Measurements from ENCODE around the gene SFSWAP. TPM values are rescaled to one million over a fixed set of nuclear protein-coding genes. Genes with fewer than 3 reads are reported as not detected.
"Not testable (repeated sequence)": the region's sequence is repeated elsewhere in the genome, so short reads cannot be mapped to it uniquely, and the experiment has no call there.

The SFSWAP gene
- 48.1 TPM for polyA plus RNA-seq (2013, experiment 1 of 2)
- polyA plus RNA-seq (2013, experiment 2 of 2): 50.5 TPM

- H2BK120ac ChIP-seq (ENCODE audit: low read depth, low read length): no peak within 1 kb of the TSS
- peak within 1 kb of the TSS; percentile 87 to 99 for H3K4me3 ChIP-seq (ENCODE audit: low read length in 2 of 2)
- no CpG with 5 or more reads among the region's 90 CpGs for WGBS, 2 donors (ENCODE audit: extremely low coverage in 2 of 2, insufficient read length in 2 of 2, insufficient replicate concordance in 1 of 2)
- peak within 1 kb of the TSS; percentile 99 for H3K18ac ChIP-seq (ENCODE audit: low read length)
- peaks cover 9 to 11% of the 10 kb centered on the region in 2 donors for H3K4me1 ChIP-seq (ENCODE audit: control insufficient read depth in 2 of 2, insufficient read depth in 1 of 2, low read depth in 1 of 2, low read length in 2 of 2)
- H2AFZ ChIP-seq (ENCODE audit: low read length): peak within 1 kb of the TSS; percentile 96
- peak within 1 kb of the TSS; percentile 96 for H3K9ac ChIP-seq (ENCODE audit: low read depth, low read length, poor library complexity)
- peaks cover 6% of the 10 kb centered on the region for H3K79me1 ChIP-seq (ENCODE audit: low read depth, low read length)
- H3K27ac ChIP-seq (replicated peaks; ENCODE audit: low read length): peak within 1 kb of the TSS; percentile 62
- H3K23ac ChIP-seq (ENCODE audit: low read depth, low read length, poor library complexity): peak within 1 kb of the TSS; percentile 83
- H3K36me3 ChIP-seq (replicated peaks in 1 of 2; ENCODE audit: control insufficient read depth in 2 of 2, insufficient read depth in 2 of 2, low read length in 2 of 2): peaks cover 9 to 28% of the 10 kb centered on the region in 2 donors
- peak within 1 kb of the TSS; percentile 90 for H2AK5ac ChIP-seq (ENCODE audit: low read depth, low read length)
- DNase-seq (ENCODE audit: low spot score): peak; percentile 79
- peak within 1 kb of the TSS; percentile 24 for H4K91ac ChIP-seq (ENCODE audit: low read depth, low read length, poor library complexity)
- peak within 1 kb of the TSS; percentile 75 for H2BK5ac ChIP-seq (ENCODE audit: low read length)
- H3K9me3 ChIP-seq (replicated peaks in 1 of 2; ENCODE audit: control insufficient read depth in 2 of 2, insufficient read depth in 1 of 2, low read depth in 1 of 2, low read length in 2 of 2): peaks cover 0 to 11% of the 10 kb centered on the region in 2 donors
- H4K8ac ChIP-seq (ENCODE audit: low read depth, low read length): peak within 1 kb of the TSS; percentile 99
- H3K4ac ChIP-seq (ENCODE audit: low read length): no peak within 1 kb of the TSS
- no peaks in the 10 kb centered on the region for H3K27me3 ChIP-seq (ENCODE audit: control insufficient read depth in 3 of 3, insufficient read depth in 3 of 3, low read depth in 1 of 3, low read length in 3 of 3)
- H2BK15ac ChIP-seq (ENCODE audit: low read length): no peak within 1 kb of the TSS
- peak within 1 kb of the TSS; percentile 97 for H3K4me2 ChIP-seq (ENCODE audit: insufficient read depth, low read length, poor library complexity, severe bottlenecking)
- no peak within 1 kb of the TSS for H3K14ac ChIP-seq (ENCODE audit: low read length)
- no peak within 1 kb of the TSS for H2BK12ac ChIP-seq (ENCODE audit: low read length)
Observed at GRCh38 chr12:131710464-131711457, at the start of gene SFSWAP. SFSWAP (plus strand) TSS chr12:131711090; CDS start chr12:131711230, 140 bp downstream.

- H3K27me3 ChIP-seq (ENCODE audit: control insufficient read depth in 3 of 3, insufficient read depth in 3 of 3, low read depth in 1 of 3, low read length in 3 of 3); H4K8ac ChIP-seq (ENCODE audit: low read depth, low read length); H2BK12ac ChIP-seq (ENCODE audit: low read length); H3K4me1 ChIP-seq (ENCODE audit: control insufficient read depth in 2 of 2, insufficient read depth in 1 of 2, low read depth in 1 of 2, low read length in 2 of 2); H3K4me3 ChIP-seq (ENCODE audit: low read length in 2 of 2); H3K9me3 ChIP-seq (replicated peaks in 1 of 2; ENCODE audit: control insufficient read depth in 2 of 2, insufficient read depth in 1 of 2, low read depth in 1 of 2, low read length in 2 of 2); H4K91ac ChIP-seq (ENCODE audit: low read depth, low read length, poor library complexity); H3K9ac ChIP-seq (ENCODE audit: low read depth, low read length, poor library complexity); H2AK5ac ChIP-seq (ENCODE audit: low read depth, low read length); H3K14ac ChIP-seq (ENCODE audit: low read length); H3K36me3 ChIP-seq (replicated peaks in 1 of 2; ENCODE audit: control insufficient read depth in 2 of 2, insufficient read depth in 2 of 2, low read length in 2 of 2); H2BK5ac ChIP-seq (ENCODE audit: low read length); H2BK15ac ChIP-seq (ENCODE audit: low read length); H3K23ac ChIP-seq (ENCODE audit: low read depth, low read length, poor library complexity); H3K79me1 ChIP-seq (ENCODE audit: low read depth, low read length); H2BK120ac ChIP-seq (ENCODE audit: low read depth, low read length); H3K4ac ChIP-seq (ENCODE audit: low read length); H3K27ac ChIP-seq (replicated peaks; ENCODE audit: low read length); H3K18ac ChIP-seq (ENCODE audit: low read length); DNase-seq (ENCODE audit: low spot score); H2AFZ ChIP-seq (ENCODE audit: low read length): not testable (repeated sequence)
- WGBS, 2 donors (ENCODE audit: extremely low coverage in 2 of 2, insufficient read length in 2 of 2, insufficient replicate concordance in 1 of 2): no CpG with 5 or more reads among the region's 78 CpGs
- peak overlapping the region; percentile 18 for H3K4me2 ChIP-seq (ENCODE audit: insufficient read depth, low read length, poor library complexity, severe bottlenecking)
Observed at GRCh38 chr12:131661170-131661985, 49.5 kb upstream of the SFSWAP start.

GRCh38 chr12:131661986-131662288 is 49.0 kb upstream of the SFSWAP start:
- not testable (repeated sequence) for H4K8ac ChIP-seq (ENCODE audit: low read depth, low read length); H3K4ac ChIP-seq (ENCODE audit: low read length); H3K36me3 ChIP-seq (replicated peaks in 1 of 2; ENCODE audit: control insufficient read depth in 2 of 2, insufficient read depth in 2 of 2, low read length in 2 of 2); H2BK12ac ChIP-seq (ENCODE audit: low read length); H3K4me1 ChIP-seq (ENCODE audit: control insufficient read depth in 2 of 2, insufficient read depth in 1 of 2, low read depth in 1 of 2, low read length in 2 of 2); H3K4me2 ChIP-seq (ENCODE audit: insufficient read depth, low read length, poor library complexity, severe bottlenecking); DNase-seq (ENCODE audit: low spot score); H3K27me3 ChIP-seq (ENCODE audit: control insufficient read depth in 3 of 3, insufficient read depth in 3 of 3, low read depth in 1 of 3, low read length in 3 of 3); H3K27ac ChIP-seq (replicated peaks; ENCODE audit: low read length); H4K91ac ChIP-seq (ENCODE audit: low read depth, low read length, poor library complexity); H3K9ac ChIP-seq (ENCODE audit: low read depth, low read length, poor library complexity); H2AFZ ChIP-seq (ENCODE audit: low read length); H3K23ac ChIP-seq (ENCODE audit: low read depth, low read length, poor library complexity); H3K18ac ChIP-seq (ENCODE audit: low read length); H2BK120ac ChIP-seq (ENCODE audit: low read depth, low read length); H2BK5ac ChIP-seq (ENCODE audit: low read length); H2BK15ac ChIP-seq (ENCODE audit: low read length); H3K14ac ChIP-seq (ENCODE audit: low read length); H3K4me3 ChIP-seq (ENCODE audit: low read length in 2 of 2); H3K9me3 ChIP-seq (replicated peaks in 1 of 2; ENCODE audit: control insufficient read depth in 2 of 2, insufficient read depth in 1 of 2, low read depth in 1 of 2, low read length in 2 of 2); H2AK5ac ChIP-seq (ENCODE audit: low read depth, low read length); H3K79me1 ChIP-seq (ENCODE audit: low read depth, low read length)
- WGBS, 2 donors (ENCODE audit: extremely low coverage in 2 of 2, insufficient read length in 2 of 2, insufficient replicate concordance in 1 of 2): no CpG with 5 or more reads among the region's 28 CpGs

GRCh38 chr12:131662346-131662745 is 48.5 kb upstream of the SFSWAP start:
- not testable (repeated sequence) for H3K9ac ChIP-seq (ENCODE audit: low read depth, low read length, poor library complexity); H2BK120ac ChIP-seq (ENCODE audit: low read depth, low read length); H4K91ac ChIP-seq (ENCODE audit: low read depth, low read length, poor library complexity); H2BK12ac ChIP-seq (ENCODE audit: low read length); H3K23ac ChIP-seq (ENCODE audit: low read depth, low read length, poor library complexity); H2AFZ ChIP-seq (ENCODE audit: low read length); H2BK15ac ChIP-seq (ENCODE audit: low read length); H3K4me3 ChIP-seq (ENCODE audit: low read length in 2 of 2); H4K8ac ChIP-seq (ENCODE audit: low read depth, low read length); H2BK5ac ChIP-seq (ENCODE audit: low read length); H3K4me2 ChIP-seq (ENCODE audit: insufficient read depth, low read length, poor library complexity, severe bottlenecking); H3K14ac ChIP-seq (ENCODE audit: low read length); DNase-seq (ENCODE audit: low spot score); H2AK5ac ChIP-seq (ENCODE audit: low read depth, low read length); H3K27me3 ChIP-seq (ENCODE audit: control insufficient read depth in 3 of 3, insufficient read depth in 3 of 3, low read depth in 1 of 3, low read length in 3 of 3); H3K79me1 ChIP-seq (ENCODE audit: low read depth, low read length); H3K18ac ChIP-seq (ENCODE audit: low read length); H3K36me3 ChIP-seq (replicated peaks in 1 of 2; ENCODE audit: control insufficient read depth in 2 of 2, insufficient read depth in 2 of 2, low read length in 2 of 2); H3K4me1 ChIP-seq (ENCODE audit: control insufficient read depth in 2 of 2, insufficient read depth in 1 of 2, low read depth in 1 of 2, low read length in 2 of 2); H3K9me3 ChIP-seq (replicated peaks in 1 of 2; ENCODE audit: control insufficient read depth in 2 of 2, insufficient read depth in 1 of 2, low read depth in 1 of 2, low read length in 2 of 2); H3K27ac ChIP-seq (replicated peaks; ENCODE audit: low read length); H3K4ac ChIP-seq (ENCODE audit: low read length)
- no CpG with 5 or more reads among the region's 10 CpGs for WGBS, 2 donors (ENCODE audit: extremely low coverage in 2 of 2, insufficient read length in 2 of 2, insufficient replicate concordance in 1 of 2)

Measured in neuronal stem cell (in vitro differentiated cells).